HUES64 (cell line): Measurements from ENCODE around the gene ATIC.

Experiments used
- H3K27ac ChIP-seq: 2 replicates; pipeline ENCODE4 v1.7.0; 2013; ENCODE audit warnings: low read depth, low read length, inconsistent platforms
- H3K27me3 ChIP-seq: 2 replicates; pipeline ENCODE4 v1.6.1; 2013; ENCODE audit warnings: mild to moderate bottlenecking, low read length; ENCODE audit not compliant: insufficient read depth
- H3K36me3 ChIP-seq: 2 replicates; pipeline ENCODE4 v1.6.1; 2013; ENCODE audit warnings: mild to moderate bottlenecking, low read length; ENCODE audit not compliant: insufficient read depth
- H3K4me1 ChIP-seq: 2 replicates; pipeline ENCODE4 v1.6.1; 2013; ENCODE audit warnings: mild to moderate bottlenecking, low read length, moderate library complexity; ENCODE audit not compliant: insufficient read depth
- H3K4me3 ChIP-seq: 2 replicates; pipeline ENCODE4 v1.5.1; 2013; ENCODE audit warnings: mild to moderate bottlenecking, low read length, moderate library complexity
- H3K9ac ChIP-seq: 2 replicates; pipeline ENCODE4 v1.6.1; 2013; ENCODE audit warnings: mild to moderate bottlenecking, low read depth, low read length
- H3K9me3 ChIP-seq: 2 replicates; pipeline ENCODE4 v1.6.1; 2013; ENCODE audit warnings: low read depth, low read length; ENCODE audit not compliant: insufficient read depth
- WGBS: fragments of 150-250, 120-280 bp; methylation state at CpG from one replicate; pipeline ENCODE4 v1.1.7; 2013; ENCODE audit warnings: missing lambda C conversion rate; 5-methylcytosine and 5-hydroxymethylcytosine counted together

The ATIC gene

GRCh38 chr2:215379039-215379438 is 67.2 kb downstream of the ATIC start:
- Histone ChIP-seq H3K4me3 (no peak overlapping the region), H3K9me3 (no peaks in the 10 kb centered on the region), H3K27me3 (no peaks in the 10 kb centered on the region), H3K36me3 (peaks cover 96% of the 10 kb centered on the region), H3K27ac (no peak overlapping the region), H3K4me1 (no peaks in the 10 kb centered on the region), H3K9ac (no peak overlapping the region)
- 96% methylated on average over 7 of the region's 7 CpGs for WGBS

- Histone ChIP-seq H3K4me3 (no peak overlapping the region), H3K9me3 (no peaks in the 10 kb centered on the region), H3K36me3 (peaks cover 96% of the 10 kb centered on the region), H3K4me1 (no peaks in the 10 kb centered on the region), H3K9ac (no peak overlapping the region), H3K27ac (no peak overlapping the region), H3K27me3 (no peaks in the 10 kb centered on the region)
- WGBS, result 97% methylated on average over 5 of the region's 6 CpGs
Observed at GRCh38 chr2:215379948-215380347, 68.1 kb downstream of the ATIC start.

- Histone ChIP-seq H3K9ac (no peak overlapping the region), H3K27me3 (no peaks in the 10 kb centered on the region), H3K9me3 (no peaks in the 10 kb centered on the region), H3K36me3 (peaks cover 89% of the 10 kb centered on the region), H3K4me3 (no peak overlapping the region), H3K4me1 (no peaks in the 10 kb centered on the region), H3K27ac (no peak overlapping the region)
- 94% methylated on average over 7 of the region's 7 CpGs for WGBS
Observed at GRCh38 chr2:215380699-215381098, 68.8 kb downstream of the ATIC start.

GRCh38 chr2:215382011-215382410 is 70.2 kb downstream of the ATIC start:
- Histone ChIP-seq H3K27ac (no peak overlapping the region), H3K9ac (no peak overlapping the region), H3K36me3 (peaks cover 85% of the 10 kb centered on the region), H3K9me3 (no peaks in the 10 kb centered on the region), H3K27me3 (no peaks in the 10 kb centered on the region), H3K4me3 (no peak overlapping the region), H3K4me1 (no peaks in the 10 kb centered on the region)
- 97% methylated on average over 7 of the region's 7 CpGs for WGBS

GRCh38 chr2:215382480-215382879 is 70.6 kb downstream of the ATIC start:
- H3K4me3 ChIP-seq, result no peak overlapping the region
- H3K9me3 ChIP-seq, result no peaks in the 10 kb centered on the region
- peaks cover 2% of the 10 kb centered on the region; the same call in 1 of the 2 replicates for H3K4me1 ChIP-seq
- no peak overlapping the region for H3K9ac ChIP-seq
- no peaks in the 10 kb centered on the region for H3K27me3 ChIP-seq
- H3K36me3 ChIP-seq, result peaks cover 85% of the 10 kb centered on the region
- H3K27ac ChIP-seq, result no peak overlapping the region

- no peak overlapping the region for H3K9ac ChIP-seq
- H3K27me3 ChIP-seq, result no peaks in the 10 kb centered on the region
- H3K4me1 ChIP-seq, result peaks cover 15% of the 10 kb centered on the region
- no peak overlapping the region for H3K4me3 ChIP-seq
- 93% methylated on average over 8 of the region's 8 CpGs for WGBS
- H3K9me3 ChIP-seq, result no peaks in the 10 kb centered on the region
- peaks cover 84% of the 10 kb centered on the region for H3K36me3 ChIP-seq
- H3K27ac ChIP-seq, result no peak overlapping the region
Observed at GRCh38 chr2:215383652-215384279, 71.9 kb downstream of the ATIC start.

- Histone ChIP-seq H3K9me3 (no peaks in the 10 kb centered on the region), H3K4me3 (no peak overlapping the region), H3K27me3 (no peaks in the 10 kb centered on the region), H3K9ac (no peak overlapping the region), H3K4me1 (peaks cover 15% of the 10 kb centered on the region), H3K36me3 (peaks cover 75% of the 10 kb centered on the region), H3K27ac (no peak overlapping the region)
- 97% methylated on average over 5 of the region's 7 CpGs for WGBS
Observed at GRCh38 chr2:215384710-215385109, 72.9 kb downstream of the ATIC start.

GRCh38 chr2:215386566-215386965 is 74.7 kb downstream of the ATIC start:
- Histone ChIP-seq H3K27ac (no peak overlapping the region), H3K36me3 (peaks cover 76% of the 10 kb centered on the region), H3K9ac (no peak overlapping the region), H3K27me3 (no peaks in the 10 kb centered on the region), H3K9me3 (no peaks in the 10 kb centered on the region), H3K4me1 (peaks cover 15% of the 10 kb centered on the region), H3K4me3 (no peak overlapping the region)
- 97% methylated on average over 7 of the region's 7 CpGs for WGBS

GRCh38 chr2:215388002-215388728 is 76.3 kb downstream of the ATIC start:
- H3K27ac ChIP-seq, result peak overlapping the region; percentile 63
- peaks cover 15% of the 10 kb centered on the region for H3K4me1 ChIP-seq
- H3K9me3 ChIP-seq, result no peaks in the 10 kb centered on the region
- H3K9ac ChIP-seq, result no peak overlapping the region
- 97% methylated on average over 7 of the region's 7 CpGs for WGBS
- H3K36me3 ChIP-seq, result peaks cover 78% of the 10 kb centered on the region
- H3K4me3 ChIP-seq, result no peak overlapping the region
- no peaks in the 10 kb centered on the region for H3K27me3 ChIP-seq

- no peak overlapping the region for H3K9ac ChIP-seq
- no peak overlapping the region for H3K27ac ChIP-seq
- peaks cover 15% of the 10 kb centered on the region for H3K4me1 ChIP-seq
- no peaks in the 10 kb centered on the region for H3K9me3 ChIP-seq
- H3K4me3 ChIP-seq, result no peak overlapping the region
- peaks cover 76% of the 10 kb centered on the region for H3K36me3 ChIP-seq
- H3K27me3 ChIP-seq, result no peaks in the 10 kb centered on the region
- 99% methylated on average over 2 of the region's 2 CpGs for WGBS
Observed at GRCh38 chr2:215390550-215390913, 78.7 kb downstream of the ATIC start.

- Histone ChIP-seq H3K4me3 (no peak overlapping the region), H3K27me3 (no peaks in the 10 kb centered on the region), H3K4me1 (peaks cover 15% of the 10 kb centered on the region), H3K9ac (no peak overlapping the region), H3K9me3 (no peaks in the 10 kb centered on the region), H3K27ac (no peak overlapping the region), H3K36me3 (peaks cover 82% of the 10 kb centered on the region)
- 95% methylated on average over 4 of the region's 5 CpGs for WGBS
Observed at GRCh38 chr2:215391531-215391930, 79.7 kb downstream of the ATIC start.
